Measurements from ENCODE around the gene CALR3.

GRCh38 chr19:16435999-16436650 lies 59.8 kb downstream of the CALR3 start:
- TF ChIP-seq CTCF (IDR thresholded peaks at IDR 0.05): no peak
- TF ChIP-seq POLR2A (IDR thresholded peaks at IDR 0.05): no peak
